NCI-H2107 treated with DMSO at 0.1 percent for 48 hours (cell line): Measurements from ENCODE around the gene ZNF479.
"Not testable (repeated sequence)": the region's sequence is repeated elsewhere in the genome, so short reads cannot be mapped to it uniquely, and the experiment has no call there.

ENCODE experiments used
- DNase-seq: peaks from one replicate; lab custom pipeline; 2025; ENCODE audit not compliant: unreplicated experiment; lab: John Stamatoyannopoulos, UW

Gene ZNF479

GRCh38 chr7:57132336-57132735, at the start of gene ZNF479:
Gene ZNF479, minus strand, starts transcription at chr7:57132436. Its CDS starts 112 bp downstream, at chr7:57132324.
- DNase-seq: not testable (repeated sequence)

GRCh38 chr7:57182031-57182430, 49.8 kb upstream of the ZNF479 start:
- no peak for DNase-seq

GRCh38 chr7:57181281-57181680, 49.0 kb upstream of the ZNF479 start:
- no peak for DNase-seq

- DNase-seq: no peak
Measured at GRCh38 chr7:57179776-57180415, 47.7 kb upstream of the ZNF479 start.

- DNase-seq: no peak
Measured at GRCh38 chr7:57178768-57179139, 46.5 kb upstream of the ZNF479 start.

GRCh38 chr7:57177856-57178767, 45.9 kb upstream of the ZNF479 start:
- no peak for DNase-seq

GRCh38 chr7:57176928-57177635, 44.8 kb upstream of the ZNF479 start:
- no peak for DNase-seq

- DNase-seq: no peak
Measured at GRCh38 chr7:57165285-57165899, 33.2 kb upstream of the ZNF479 start.

- DNase-seq: not testable (repeated sequence)
Measured at GRCh38 chr7:57120123-57120784, 12.0 kb downstream of the ZNF479 start.
